Astrocyte (in vitro differentiated cells and primary cell): ENCODE measurements around the gene PSME1. TPM values are rescaled to one million over a fixed set of nuclear protein-coding genes. Genes with fewer than 3 reads are reported as not detected.

Source experiments
- DNase-seq: peaks from one replicate; pipeline ENCODE4 v3.0.0-alpha.2; 2010; ENCODE audit warnings: low read depth
- FAIRE-seq: peaks from 2 replicates; lab custom pipeline; 2011; peaks lifted over from hg19 to GRCh38; lab: Jason Lieb, UNC
- H2AFZ ChIP-seq: 2 replicates; pipeline ENCODE4 v1.6.0; 2012; ENCODE audit warnings: low read depth, low read length, inconsistent platforms
- H3K27ac ChIP-seq: 2 replicates; pipeline ENCODE4 v1.5.1; 2011; ENCODE audit warnings: low read depth, low read length, inconsistent platforms
- H3K27me3 ChIP-seq: 2 replicates; pipeline ENCODE4 v1.6.0; 2011; ENCODE audit warnings: low read length, inconsistent platforms; ENCODE audit not compliant: insufficient read depth
- H3K36me3 ChIP-seq: 2 replicates; pipeline ENCODE4 v1.5.1; 2011; ENCODE audit warnings: low read length, inconsistent platforms; ENCODE audit not compliant: insufficient read depth
- H3K4me1 ChIP-seq: 2 replicates; pipeline ENCODE4 v1.5.1; 2011; ENCODE audit warnings: low read length, inconsistent platforms; ENCODE audit not compliant: insufficient read depth
- H3K4me2 ChIP-seq: 2 replicates; pipeline ENCODE4 v1.6.0; 2012; ENCODE audit warnings: low read length, inconsistent platforms
- H3K4me3 ChIP-seq: 2 replicates; pipeline ENCODE4 v1.5.1; 2011; ENCODE audit warnings: low read depth, mild to moderate bottlenecking, low read length, inconsistent platforms; ENCODE audit not compliant: insufficient read depth
- H3K79me2 ChIP-seq: 2 replicates; pipeline ENCODE4 v1.6.0; 2012; ENCODE audit warnings: mild to moderate bottlenecking, low read length, inconsistent platforms; ENCODE audit not compliant: insufficient read depth
- H3K9ac ChIP-seq: 2 replicates; pipeline ENCODE4 v1.6.0; 2012; ENCODE audit warnings: mild to moderate bottlenecking, low read length, inconsistent platforms
- H3K9me3 ChIP-seq: 2 replicates; pipeline ENCODE4 v1.5.1; 2012; ENCODE audit warnings: low read depth, mild to moderate bottlenecking, low read length, inconsistent platforms; ENCODE audit not compliant: insufficient read depth
- H4K20me1 ChIP-seq: 2 replicates; pipeline ENCODE4 v1.6.0; 2012; ENCODE audit warnings: low read length, inconsistent platforms; ENCODE audit not compliant: insufficient read depth
- H3K27ac Mint-ChIP-seq: one replicate; pipeline ENCODE4 v1.8.0; 2021; ENCODE audit warnings: mild to moderate bottlenecking, mixed read lengths; ENCODE audit not compliant: unreplicated experiment
- H3K27me3 Mint-ChIP-seq: one replicate; pipeline ENCODE4 v1.8.0; 2021; ENCODE audit warnings: low read depth, mixed read lengths; ENCODE audit not compliant: unreplicated experiment
- H3K36me3 Mint-ChIP-seq: one replicate; pipeline ENCODE4 v1.8.0; 2021; ENCODE audit warnings: low read depth, mixed read lengths; ENCODE audit not compliant: unreplicated experiment
- H3K4me1 Mint-ChIP-seq: one replicate; pipeline ENCODE4 v1.8.0; 2021; ENCODE audit warnings: low read depth, mixed read lengths; ENCODE audit not compliant: unreplicated experiment
- H3K4me3 Mint-ChIP-seq: one replicate; pipeline ENCODE4 v1.8.0; 2021; ENCODE audit warnings: mild to moderate bottlenecking, moderate library complexity, mixed read lengths; ENCODE audit not compliant: unreplicated experiment
- H3K9me3 Mint-ChIP-seq: one replicate; pipeline ENCODE4 v1.8.0; 2021; ENCODE audit warnings: mild to moderate bottlenecking, mixed read lengths; ENCODE audit not compliant: unreplicated experiment
- EZH2 ChIP-seq: IDR thresholded peaks from 2 replicates; pipeline ENCODE4 v1.6.1; 2012; ENCODE audit warnings: mild to moderate bottlenecking, low read length, inconsistent platforms; ENCODE audit not compliant: insufficient read depth
- total RNA-seq: library from RNA; stranded (reverse); gene quantifications from 2 replicates; pipeline ENCODE4 v1.2.1, GENCODE V29; 2021
- TF ChIP-seq, protein P1 (sequence below): IDR thresholded peaks from 2 replicates; pipeline ENCODE4 v1.5.1; 2011; ENCODE audit warnings: low read depth, mild to moderate bottlenecking, inconsistent platforms, low read length, moderate library complexity; ENCODE audit not compliant: insufficient read depth

The PSME1 gene
- total RNA-seq, 1 donor from 2014 or later: 122 TPM

DNA sequence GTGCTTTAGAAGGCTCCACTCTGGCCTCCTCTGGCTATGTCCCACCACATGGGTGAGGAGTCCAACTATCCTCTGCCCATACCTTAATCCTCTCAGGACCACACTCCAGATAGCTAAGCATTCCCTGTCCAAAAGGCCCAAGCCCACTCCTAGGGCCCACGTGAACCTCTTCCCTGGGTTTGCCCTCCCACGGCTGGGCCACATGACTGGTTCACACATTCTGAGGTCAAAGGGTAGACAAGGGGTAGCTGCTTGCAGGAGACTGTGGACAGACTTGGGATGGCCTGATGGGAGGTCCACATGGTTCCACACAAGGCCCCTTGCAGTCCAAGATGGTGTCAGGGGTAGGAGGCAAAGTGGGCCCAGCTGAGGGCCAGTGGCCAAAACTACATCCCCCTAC, 47.9 kb upstream of the PSME1 start:
- Histone ChIP-seq H3K9ac (no peak overlapping the region), H3K9me3 (no peaks in the 10 kb centered on the region)
- DNase-seq: no peak

DNA sequence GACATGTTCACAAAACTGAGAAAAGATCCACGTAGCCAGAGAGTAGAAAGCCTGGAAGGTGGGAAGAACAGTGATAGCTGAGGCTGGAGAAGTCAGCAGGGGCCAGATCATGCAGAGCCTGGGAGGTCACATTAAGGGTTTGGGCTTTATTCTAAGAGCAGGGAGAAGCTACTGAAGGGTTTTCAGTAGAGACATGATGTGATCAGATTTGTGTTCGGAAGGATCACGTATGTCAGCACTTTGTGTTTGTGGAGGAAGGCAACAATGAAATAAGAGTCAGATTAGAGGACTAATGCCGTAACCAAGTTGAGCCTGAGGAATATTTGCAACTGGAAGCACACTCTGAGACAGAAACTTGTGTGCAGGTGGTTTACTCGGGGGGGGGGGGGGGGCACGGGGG, 46.1 kb upstream of the PSME1 start:
- no peak overlapping the region for H3K27ac Mint-ChIP-seq
- H3K27me3 Mint-ChIP-seq: peaks cover 25% of the 10 kb centered on the region
- Histone ChIP-seq H3K9me3 (no peaks in the 10 kb centered on the region), H2AFZ (no peak overlapping the region), H3K4me2 (no peak overlapping the region), H4K20me1 (no peaks in the 10 kb centered on the region), H3K36me3 (no peaks in the 10 kb centered on the region), H3K4me1 (peaks cover 3% of the 10 kb centered on the region), H3K27ac (no peak overlapping the region), H3K27me3 (peaks cover 2% of the 10 kb centered on the region), H3K4me3 (no peak overlapping the region), H3K9ac (no peak overlapping the region), H3K79me2 (no peaks in the 10 kb centered on the region)
- TF ChIP-seq, protein P1, sequence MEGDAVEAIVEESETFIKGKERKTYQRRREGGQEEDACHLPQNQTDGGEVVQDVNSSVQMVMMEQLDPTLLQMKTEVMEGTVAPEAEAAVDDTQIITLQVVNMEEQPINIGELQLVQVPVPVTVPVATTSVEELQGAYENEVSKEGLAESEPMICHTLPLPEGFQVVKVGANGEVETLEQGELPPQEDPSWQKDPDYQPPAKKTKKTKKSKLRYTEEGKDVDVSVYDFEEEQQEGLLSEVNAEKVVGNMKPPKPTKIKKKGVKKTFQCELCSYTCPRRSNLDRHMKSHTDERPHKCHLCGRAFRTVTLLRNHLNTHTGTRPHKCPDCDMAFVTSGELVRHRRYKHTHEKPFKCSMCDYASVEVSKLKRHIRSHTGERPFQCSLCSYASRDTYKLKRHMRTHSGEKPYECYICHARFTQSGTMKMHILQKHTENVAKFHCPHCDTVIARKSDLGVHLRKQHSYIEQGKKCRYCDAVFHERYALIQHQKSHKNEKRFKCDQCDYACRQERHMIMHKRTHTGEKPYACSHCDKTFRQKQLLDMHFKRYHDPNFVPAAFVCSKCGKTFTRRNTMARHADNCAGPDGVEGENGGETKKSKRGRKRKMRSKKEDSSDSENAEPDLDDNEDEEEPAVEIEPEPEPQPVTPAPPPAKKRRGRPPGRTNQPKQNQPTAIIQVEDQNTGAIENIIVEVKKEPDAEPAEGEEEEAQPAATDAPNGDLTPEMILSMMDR: no peak
- no peak for TF ChIP-seq EZH2
- FAIRE-seq: no peak
- peaks cover 9% of the 10 kb centered on the region for H3K4me1 Mint-ChIP-seq
- H3K4me3 Mint-ChIP-seq: no peak overlapping the region
- no peaks in the 10 kb centered on the region for H3K36me3 Mint-ChIP-seq
- DNase-seq: no peak
- no peaks in the 10 kb centered on the region for H3K9me3 Mint-ChIP-seq

More for the DNA sequence above, 47.9 kb upstream of the PSME1 start:
- Mint-ChIP-seq H3K4me1 (peaks cover 3% of the 10 kb centered on the region), H3K27me3 (peaks cover 41% of the 10 kb centered on the region), H3K4me3 (no peak overlapping the region), H3K9me3 (no peaks in the 10 kb centered on the region), H3K27ac (no peak overlapping the region), H3K36me3 (no peaks in the 10 kb centered on the region)
- Histone ChIP-seq H3K4me1 (no peaks in the 10 kb centered on the region), H4K20me1 (no peaks in the 10 kb centered on the region), H3K27ac (no peak overlapping the region), H2AFZ (no peak overlapping the region), H3K36me3 (no peaks in the 10 kb centered on the region), H3K4me3 (no peak overlapping the region), H3K4me2 (no peak overlapping the region), H3K79me2 (no peaks in the 10 kb centered on the region), H3K27me3 (peaks cover 9% of the 10 kb centered on the region)
- no peak for FAIRE-seq
- TF ChIP-seq, protein P1: no peak
- TF ChIP-seq EZH2: no peak

DNA sequence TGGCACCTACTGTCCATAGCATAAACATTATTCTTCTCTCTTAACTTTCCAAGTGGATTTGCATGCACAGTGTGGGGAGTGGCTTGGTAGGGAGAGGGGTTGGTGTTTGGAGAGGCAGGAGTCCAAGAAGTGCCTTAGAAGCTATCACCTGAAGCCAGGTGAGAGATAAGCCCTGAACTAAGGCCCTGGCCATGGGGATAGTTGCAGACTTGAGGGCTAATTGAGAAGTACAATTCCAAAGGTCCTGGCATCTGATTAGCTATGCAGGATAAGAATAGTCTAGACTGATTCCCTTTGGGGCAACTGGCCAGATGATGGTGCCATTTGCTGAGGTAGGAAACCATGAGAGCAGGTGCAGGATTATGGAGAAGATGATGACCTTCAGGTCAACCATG, 43.9 kb upstream of the PSME1 start:
- Histone ChIP-seq H3K27me3 (peaks cover 2% of the 10 kb centered on the region), H2AFZ (no peak overlapping the region), H3K4me3 (no peak overlapping the region), H3K4me1 (peaks cover 6% of the 10 kb centered on the region), H3K4me2 (no peak overlapping the region), H4K20me1 (no peaks in the 10 kb centered on the region), H3K27ac (no peak overlapping the region), H3K9me3 (no peaks in the 10 kb centered on the region), H3K79me2 (no peaks in the 10 kb centered on the region), H3K36me3 (no peaks in the 10 kb centered on the region), H3K9ac (no peak overlapping the region)
- peak overlapping the region; percentile 69 for H3K27ac Mint-ChIP-seq
- no peak for FAIRE-seq
- peaks cover 15% of the 10 kb centered on the region for H3K4me1 Mint-ChIP-seq
- DNase-seq: no peak
- TF ChIP-seq, protein P1: no peak
- no peak for TF ChIP-seq EZH2
- H3K27me3 Mint-ChIP-seq: peaks cover 9% of the 10 kb centered on the region
- H3K4me3 Mint-ChIP-seq: no peak overlapping the region
- peaks cover 6% of the 10 kb centered on the region for H3K36me3 Mint-ChIP-seq
- H3K9me3 Mint-ChIP-seq: no peaks in the 10 kb centered on the region
